Right lung (tissue), 5 donors: Measurements from ENCODE around the gene DAND5. TPM values are rescaled to one million over a fixed set of nuclear protein-coding genes. Genes with fewer than 3 reads are reported as not detected.

Source experiments
- DNase-seq, 2 donors: peaks; one replicate each; pipeline ENCODE4 v3.0.0-alpha.2; 2013
- polyA plus RNA-seq, 5 donors: library from polyadenylated mRNA; unstranded; fragments of 120-200 nt; gene quantifications; one replicate each; pipeline versions ENCODE4 v1.2.1 to v1.2.3, GENCODE V29; 2013; ENCODE audit warnings: inconsistent platforms in 1 of 5, low replicate concordance in 1 of 5; ENCODE audit not compliant: insufficient read length in 5 of 5, insufficient read depth in 1 of 5

The DAND5 gene
- polyA plus RNA-seq, 5 donors, result 0.21 to 0.57 (median 0.26) TPM

- DNase-seq, result no peak
Measured at GRCh38 chr19:13008926-13009787, 39.8 kb downstream of the DAND5 start.

DNA sequence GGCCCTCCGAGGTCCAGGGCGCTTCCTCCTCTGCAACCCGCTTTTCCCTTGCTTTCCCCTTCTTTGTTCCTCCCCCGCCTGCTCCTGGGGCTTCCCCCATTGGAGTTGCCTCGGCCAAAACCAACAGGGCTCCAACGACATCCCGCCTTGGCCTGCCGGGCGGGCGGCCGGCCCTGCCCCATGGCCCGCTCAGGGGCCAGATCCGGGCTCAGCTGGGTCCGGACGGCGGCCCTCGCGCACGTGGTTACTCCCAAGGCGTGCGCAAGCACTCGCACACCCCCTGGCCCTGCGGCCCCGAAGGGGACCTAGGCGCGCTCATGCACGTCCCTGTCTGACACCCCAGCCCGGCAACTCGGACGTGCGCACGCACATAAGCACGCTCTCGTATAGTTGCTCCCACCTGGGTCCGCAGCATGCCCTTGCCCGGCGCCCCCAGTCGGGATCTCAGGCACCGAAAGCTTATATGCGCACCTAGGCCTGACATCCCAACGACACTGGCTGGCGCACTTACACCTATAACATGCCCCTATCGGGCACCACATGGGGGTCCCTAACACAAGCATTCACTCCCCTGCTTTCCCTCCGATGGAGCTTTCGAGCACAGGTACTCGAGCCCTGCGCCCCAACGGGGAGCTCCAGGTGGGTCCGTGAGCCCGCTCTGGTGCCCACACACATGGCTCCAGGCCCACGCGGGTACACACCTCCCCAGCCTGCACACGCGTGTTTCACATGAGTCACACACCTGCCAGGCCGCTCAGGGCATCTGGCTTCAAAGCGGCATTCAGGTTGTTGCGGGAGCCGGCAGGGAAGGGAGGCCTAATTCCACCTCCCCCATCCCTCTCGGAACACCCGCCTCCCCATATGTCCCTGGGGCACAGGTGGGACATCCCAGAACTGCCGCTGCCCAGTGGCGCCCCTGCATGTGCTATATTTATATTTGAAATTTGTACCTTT lies 40.9 kb downstream of the DAND5 start:
- DNase-seq, result no peak

- DNase-seq, result no peak
Measured at GRCh38 chr19:13010992-13011652, 41.7 kb downstream of the DAND5 start.

DNA sequence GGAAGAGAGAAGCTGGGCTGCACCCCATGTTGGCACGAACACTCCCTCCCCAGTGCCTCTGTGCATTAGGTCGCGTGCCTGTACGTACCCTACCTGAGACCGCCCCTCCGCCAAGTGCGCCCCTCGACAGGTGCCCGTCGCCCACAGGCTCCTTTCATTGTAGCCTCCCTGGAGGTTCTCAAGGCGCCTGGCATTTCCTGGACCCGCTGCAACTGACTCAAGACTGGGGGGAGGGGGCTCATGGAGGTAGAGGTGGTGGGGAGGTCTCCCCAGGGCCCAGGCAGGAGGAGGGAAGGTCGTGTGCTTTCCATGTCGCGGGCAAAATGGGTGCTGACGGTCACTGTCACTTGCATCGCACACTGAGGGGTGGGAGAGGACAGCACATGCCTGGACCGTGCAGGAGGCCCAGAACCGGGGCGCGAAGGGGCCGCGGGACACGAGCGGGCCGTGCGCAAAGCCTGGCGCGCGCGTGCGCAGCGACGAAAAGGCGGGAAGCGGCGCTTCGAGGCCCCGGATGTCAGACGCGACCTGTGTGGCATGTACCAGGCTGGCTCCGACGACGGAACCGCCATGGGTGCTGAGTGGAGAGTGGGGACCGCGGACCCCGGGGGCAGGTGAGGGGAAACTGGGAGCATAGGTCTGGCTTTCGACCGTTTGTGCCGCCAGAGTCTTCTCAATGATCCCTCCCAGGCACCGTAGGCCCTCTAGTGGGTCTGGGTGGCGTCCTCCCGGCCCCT lies 42.4 kb downstream of the DAND5 start:
- DNase-seq, result no peak

GRCh38 chr19:13012390-13012689 lies 43.0 kb downstream of the DAND5 start:
- DNase-seq, result no peak

- no peak for DNase-seq
Measured at GRCh38 chr19:13012690-13013608, 43.6 kb downstream of the DAND5 start.

- no peak for DNase-seq
Measured at GRCh38 chr19:13013649-13014048, 44.3 kb downstream of the DAND5 start.

- no peak for DNase-seq
Measured at GRCh38 chr19:13014101-13014920, 44.9 kb downstream of the DAND5 start.

DNA sequence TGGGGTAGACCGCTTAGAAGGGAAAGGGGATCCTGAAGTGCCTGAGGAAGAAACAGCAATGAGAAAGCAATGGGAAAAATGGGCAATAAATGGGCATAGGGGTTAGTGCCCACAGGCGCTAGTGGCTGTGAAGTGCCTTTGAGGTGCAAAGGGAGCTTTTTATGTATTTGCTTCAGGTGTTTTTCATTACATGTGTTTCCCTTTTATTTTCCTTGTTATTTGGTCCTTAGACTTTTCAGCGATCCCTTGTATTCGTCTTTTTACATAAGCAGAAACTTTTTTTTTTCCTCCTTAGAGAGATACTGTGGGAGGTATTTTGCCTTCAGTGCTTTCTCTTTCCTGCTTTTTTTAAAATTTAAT lies 45.5 kb downstream of the DAND5 start:
- DNase-seq, result no peak

DNA sequence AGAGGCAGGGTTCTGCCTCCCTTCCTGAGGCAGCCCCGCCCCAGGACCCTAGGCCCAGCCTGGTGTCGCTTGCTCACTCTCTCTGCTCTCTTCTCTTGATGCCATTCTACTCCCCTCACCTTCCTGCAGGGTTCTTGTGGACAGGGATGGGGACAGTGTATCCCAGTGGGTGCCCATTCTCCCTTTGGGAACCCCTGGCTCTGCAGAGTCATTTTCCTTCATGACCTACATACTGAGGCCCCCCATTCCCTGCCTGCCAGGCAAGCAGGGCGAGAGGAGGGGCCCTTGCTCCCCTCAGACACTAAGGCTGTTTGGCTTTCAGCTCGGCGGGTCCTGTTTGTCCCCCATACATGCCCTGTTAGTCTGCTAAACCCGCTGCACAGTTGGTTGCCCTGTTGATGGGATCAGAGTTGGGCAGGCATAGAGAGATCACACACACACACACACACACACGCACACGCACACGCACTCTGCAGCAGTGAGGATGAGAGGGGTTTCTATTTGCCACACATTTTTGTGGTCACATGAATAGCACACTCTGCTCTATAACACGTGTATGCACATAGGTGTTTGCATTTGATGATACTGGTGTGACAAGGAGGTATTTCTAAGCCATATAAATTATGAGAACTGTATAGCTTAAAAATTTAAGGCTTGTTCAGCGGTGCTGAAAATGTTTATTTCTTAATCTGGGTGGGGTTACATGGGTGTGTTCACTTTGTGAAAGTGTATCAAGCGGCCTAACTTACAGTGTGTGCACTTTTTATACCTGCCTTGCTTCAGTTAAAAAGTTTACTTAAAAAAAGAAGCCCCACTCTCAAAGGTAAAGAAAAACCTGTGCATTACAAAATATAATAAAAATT lies 46.2 kb downstream of the DAND5 start:
- DNase-seq, result no peak

DNA sequence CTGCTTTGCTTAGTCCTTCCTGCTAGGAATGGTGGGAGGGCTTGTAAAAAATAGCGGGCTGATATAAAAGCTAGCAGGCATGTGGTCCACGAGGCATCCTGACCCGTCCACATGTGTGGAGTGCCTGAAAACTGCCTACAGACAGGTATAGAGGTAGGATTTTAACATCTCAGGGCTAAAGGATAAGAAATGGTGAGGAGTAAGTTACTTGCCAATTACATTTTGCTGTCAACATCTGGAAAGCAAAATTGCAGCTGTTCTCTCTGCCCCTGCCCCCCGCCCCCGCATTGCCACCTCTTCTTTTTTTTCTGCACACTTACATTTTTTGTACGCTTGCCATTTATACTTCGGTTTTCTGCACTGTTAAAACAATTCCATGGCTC lies 46.9 kb downstream of the DAND5 start:
- DNase-seq, result no peak

DNA sequence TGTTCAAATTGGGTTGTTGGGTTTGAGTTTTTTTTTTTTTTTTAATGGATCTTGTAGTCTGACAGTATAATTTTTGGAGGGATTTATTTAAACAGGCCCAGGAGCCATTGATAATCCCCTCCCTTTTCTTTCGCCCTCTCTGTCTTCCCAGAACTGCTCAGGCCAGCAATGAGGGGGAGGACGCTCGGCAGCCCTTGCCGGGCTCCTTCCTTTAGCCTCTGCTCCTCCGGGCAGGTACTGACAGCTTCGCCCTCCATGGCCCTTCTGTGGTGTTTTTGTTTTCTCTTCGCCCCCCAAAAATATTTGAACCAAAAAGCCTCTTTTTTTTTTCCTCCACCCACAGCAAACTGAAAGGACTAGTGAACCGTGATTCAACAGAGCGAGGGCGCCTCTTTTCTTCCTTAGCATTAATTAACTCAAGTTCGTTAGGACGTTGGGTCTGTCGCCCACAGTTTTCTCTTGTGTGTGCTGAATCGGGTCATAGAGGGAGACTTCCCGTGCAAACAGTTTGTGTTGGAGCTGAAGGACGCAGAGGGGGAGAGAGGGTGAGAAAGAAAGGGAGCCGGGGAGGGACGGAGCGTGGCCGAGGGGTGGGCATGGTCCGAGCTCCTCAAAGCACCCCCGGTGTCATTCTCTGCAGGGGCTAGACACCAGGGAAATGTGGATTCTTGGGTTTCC lies 47.4 kb downstream of the DAND5 start:
- DNase-seq, result no peak

DNA sequence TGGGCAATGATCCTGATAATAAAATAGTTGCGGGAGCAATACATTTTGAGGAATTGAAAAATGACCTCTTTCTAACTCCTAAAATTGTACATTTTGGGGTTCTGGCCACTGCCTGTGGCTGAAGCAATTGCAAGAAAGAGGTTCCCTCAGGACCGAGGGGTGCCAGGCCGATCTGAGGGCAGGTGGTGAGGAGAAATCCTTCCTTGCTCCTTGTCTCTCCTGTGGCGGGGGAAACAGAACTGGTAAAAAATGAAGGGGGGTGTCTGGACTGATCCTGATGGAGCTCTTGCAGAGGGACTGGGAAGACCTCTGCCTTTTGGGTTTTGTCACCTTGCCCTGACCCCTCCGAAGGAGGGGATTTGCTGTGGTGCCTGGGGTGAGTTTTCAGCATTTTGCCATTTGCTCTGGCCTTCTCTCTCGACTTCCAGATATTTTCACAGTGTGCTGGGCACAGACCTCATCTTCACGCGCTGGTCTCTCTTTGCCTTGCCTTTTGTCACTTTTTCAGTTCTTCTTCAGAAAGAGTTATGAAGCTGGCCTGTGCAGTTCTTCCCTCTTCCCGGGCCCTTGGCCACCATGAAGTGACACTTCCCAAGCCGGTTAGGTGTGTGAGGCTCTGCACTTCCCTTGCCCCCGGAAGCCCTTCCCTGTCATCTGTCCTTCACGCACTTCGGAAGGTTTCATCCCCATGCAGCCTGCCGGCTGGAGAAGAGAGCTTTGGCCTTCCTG lies 48.1 kb downstream of the DAND5 start:
- DNase-seq, result no peak

DNA sequence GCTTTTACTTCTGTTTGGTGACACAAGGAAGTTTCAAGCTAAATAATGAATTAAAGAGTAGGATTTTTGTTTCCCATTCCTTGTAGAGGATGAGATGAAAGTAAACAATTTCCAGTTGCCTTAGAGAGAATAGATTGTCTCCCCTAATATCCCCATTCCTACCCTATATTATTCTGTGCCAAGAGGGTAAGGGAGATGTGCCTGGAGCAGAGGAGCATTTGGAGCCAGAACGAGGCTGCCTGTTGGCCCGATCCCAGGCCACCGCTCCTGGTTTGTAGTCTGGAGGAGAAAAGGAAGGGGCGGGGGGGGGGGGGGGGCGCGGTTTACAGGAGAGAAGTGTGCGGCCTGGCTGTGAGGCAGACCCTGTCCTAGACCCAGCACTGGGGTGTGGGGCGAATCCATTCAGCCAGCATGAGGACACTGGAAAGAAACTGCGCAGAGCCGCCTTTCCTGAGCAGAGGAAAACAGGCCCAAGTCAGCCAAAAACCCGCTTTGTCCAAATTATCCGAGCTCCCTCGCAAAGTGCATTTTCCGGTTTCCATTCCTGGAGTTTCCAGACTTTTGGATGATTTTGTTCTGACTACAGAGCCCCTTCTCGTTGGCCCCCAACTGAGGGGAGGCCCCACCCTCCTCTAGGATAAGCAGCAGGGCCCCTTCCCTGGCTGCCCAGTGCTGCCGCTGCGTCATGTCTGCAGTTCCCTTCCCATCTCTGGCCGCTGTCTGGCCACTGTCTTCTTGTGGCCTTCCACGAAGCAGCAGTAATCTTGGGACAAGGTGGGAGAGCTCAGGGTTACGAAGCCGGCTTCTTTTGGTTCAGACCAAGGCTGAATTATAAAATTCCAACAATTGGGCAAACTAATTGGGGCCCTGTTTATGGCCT lies 48.9 kb downstream of the DAND5 start:
- no peak for DNase-seq

DNA sequence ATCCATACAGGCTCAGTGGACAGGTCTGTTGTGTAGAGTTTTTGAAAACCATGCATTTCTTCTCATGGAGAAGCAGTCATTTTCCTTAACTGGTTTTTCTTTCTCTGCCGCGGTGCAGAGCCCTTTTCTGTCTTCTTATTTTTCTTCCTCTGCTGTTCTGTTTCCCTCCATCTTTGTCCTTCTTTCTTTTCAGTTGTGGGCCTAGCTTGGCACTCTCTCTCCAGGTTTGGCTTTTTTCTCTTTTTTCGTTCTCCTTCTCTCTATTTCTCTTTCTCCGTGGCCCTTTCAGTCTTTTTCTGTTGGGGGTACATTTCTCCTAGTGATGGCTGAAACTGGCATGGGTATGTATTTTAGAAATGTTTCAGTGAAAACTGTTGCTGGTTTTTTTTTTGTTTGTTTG lies 50.0 kb downstream of the DAND5 start:
- DNase-seq, result no peak

DNA sequence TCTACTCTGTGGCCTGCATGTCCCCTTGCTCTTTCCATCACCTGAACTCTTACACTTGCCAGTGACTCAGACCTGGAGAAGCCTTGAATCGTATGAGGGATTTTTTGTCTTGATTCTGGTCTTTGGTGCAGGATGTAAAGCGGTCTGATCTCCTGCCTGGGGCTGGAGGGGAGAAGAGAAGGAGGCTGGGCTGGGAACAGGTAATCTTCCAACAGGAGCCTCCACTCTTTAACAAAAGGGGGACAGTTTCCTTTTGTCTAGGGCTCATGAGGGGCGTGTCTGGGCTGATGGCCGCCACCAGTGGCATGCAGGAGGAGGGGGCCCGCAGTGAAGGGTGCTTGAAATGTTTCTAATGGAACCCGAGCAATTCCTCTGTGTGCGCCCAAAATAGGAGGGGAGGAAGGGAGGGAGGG lies 50.6 kb downstream of the DAND5 start:
- DNase-seq, result no peak
